ENCODE data around the gene CES2.
"Not testable (repeated sequence)": the region's sequence is repeated elsewhere in the genome, so short reads cannot be mapped to it uniquely, and the experiment has no call there.

Gene CES2

GRCh38 chr16:66952430-66953110 is 17.3 kb downstream of the CES2 start:
- H3K27me3 ChIP-seq (replicated peaks in 2 of 5; ENCODE audit: control insufficient read depth in 4 of 5, insufficient read depth in 5 of 5, low read length in 4 of 5), result peaks cover 7 to 42% (median 24%) of the 10 kb centered on the region in 5 experiments
- H3K36me3 ChIP-seq (ENCODE audit: control insufficient read depth in 4 of 4, insufficient read depth in 4 of 4, low read length in 3 of 4), result no peaks in the 10 kb centered on the region
- H3K27ac ChIP-seq (ENCODE audit: insufficient read depth in 1 of 2, low read depth in 1 of 2, low read length in 2 of 2, poor library complexity in 1 of 2, severe bottlenecking in 2 of 2), result no peak overlapping the region
- POLR2A ChIA-PET, result interaction anchor here (0.6 kb wide), 1 partner anchor 77 kb away, joined by 3 read pairs; no protein-coding TSS in a partner anchor
- CTCF ChIA-PET, result interaction anchor here (0.6 to 5.7 kb wide), 17 partner anchors 10 to 234 kb away, joined by 3 to 33 read pairs (median 4); partner anchors contain the start of gene CES3
- H3K4me1 ChIP-seq (ENCODE audit: control extremely low read depth in 1 of 4, control insufficient read depth in 4 of 4, insufficient read depth in 4 of 4, low read length in 3 of 4), result peaks cover 0 to 14% (median 12%) of the 10 kb centered on the region in 4 experiments
- WGBS (ENCODE audit: insufficient coverage), result 96% methylated on average over 6 of the region's 7 CpGs
- H3K9me3 ChIP-seq (ENCODE audit: control extremely low read depth in 1 of 5, control insufficient read depth in 4 of 5, insufficient read depth in 2 of 5, low read depth in 1 of 5, low read length in 4 of 5), result peaks cover 0 to 5% (median 0%) of the 10 kb centered on the region in 5 experiments
- DNase-seq, result no peak
- no peak overlapping the region for H3K4me3 ChIP-seq (ENCODE audit: control insufficient read depth in 1 of 7, extremely low read depth in 1 of 7, insufficient read depth in 4 of 7, low read depth in 2 of 7, low read length in 6 of 7)

GRCh38 chr16:66953462-66954096 is 18.3 kb downstream of the CES2 start:
- peaks cover 0 to 5% (median 0%) of the 10 kb centered on the region in 5 experiments for H3K9me3 ChIP-seq (ENCODE audit: control extremely low read depth in 1 of 5, control insufficient read depth in 4 of 5, insufficient read depth in 2 of 5, low read depth in 1 of 5, low read length in 4 of 5)
- no peak overlapping the region for H3K27ac ChIP-seq (ENCODE audit: insufficient read depth in 1 of 2, low read depth in 1 of 2, low read length in 2 of 2, poor library complexity in 1 of 2, severe bottlenecking in 2 of 2)
- H3K4me3 ChIP-seq (ENCODE audit: control insufficient read depth in 1 of 7, extremely low read depth in 1 of 7, insufficient read depth in 4 of 7, low read depth in 2 of 7, low read length in 6 of 7), result no peak overlapping the region
- DNase-seq, result no peak
- ChIA-PET POLR2A (interaction anchor here (0.6 kb wide), 4 partner anchors 20 to 225 kb away, joined by 3 read pairs; no protein-coding TSS in a partner anchor), CTCF (interaction anchor here (0.6 to 5.7 kb wide), 22 partner anchors 9 to 245 kb away, joined by 3 to 33 read pairs (median 4); partner anchors contain the start of genes CES3, ELMO3 and RRAD)
- WGBS (ENCODE audit: insufficient coverage), result 92% methylated on average over 10 of the region's 10 CpGs
- H3K4me1 ChIP-seq (ENCODE audit: control extremely low read depth in 1 of 4, control insufficient read depth in 4 of 4, insufficient read depth in 4 of 4, low read length in 3 of 4), result peaks cover 0 to 5% (median 3%) of the 10 kb centered on the region in 4 experiments
- H3K36me3 ChIP-seq (ENCODE audit: control insufficient read depth in 4 of 4, insufficient read depth in 4 of 4, low read length in 3 of 4), result no peaks in the 10 kb centered on the region
- H3K27me3 ChIP-seq (replicated peaks in 2 of 5; ENCODE audit: control insufficient read depth in 4 of 5, insufficient read depth in 5 of 5, low read length in 4 of 5), result peaks cover 7 to 32% (median 19%) of the 10 kb centered on the region in 5 experiments

DNA sequence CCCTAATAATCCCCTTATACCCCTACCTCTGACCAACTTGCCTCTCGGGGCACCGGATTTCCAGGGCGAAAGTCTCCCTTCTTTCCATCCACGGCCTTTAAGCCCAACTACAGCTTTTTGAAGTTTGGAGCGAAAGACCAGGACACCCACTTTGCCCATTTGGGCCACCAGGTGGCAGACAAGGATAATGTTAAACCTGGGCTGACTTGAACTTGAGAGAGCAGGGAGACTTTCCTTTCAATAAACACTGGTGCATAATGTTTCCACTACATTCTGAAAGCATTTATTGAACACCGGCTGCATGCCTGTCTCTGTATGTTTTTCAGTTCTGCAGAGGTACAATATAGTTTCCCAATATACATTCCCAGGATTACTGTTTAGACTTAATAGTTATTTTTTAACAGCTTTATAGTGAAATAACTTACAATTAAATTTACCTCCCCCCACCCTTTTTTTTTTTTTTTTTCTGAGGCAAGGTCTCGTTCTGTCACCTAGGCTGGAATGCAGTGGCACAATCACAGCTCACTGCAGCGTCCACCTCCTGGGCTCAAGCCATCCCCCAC is 18.9 kb downstream of the CES2 start:
- WGBS (ENCODE audit: insufficient coverage), result 8% methylated on average over 5 of the region's 8 CpGs
- H3K27me3 ChIP-seq (replicated peaks in 2 of 5; ENCODE audit: control insufficient read depth in 4 of 5, insufficient read depth in 5 of 5, low read length in 4 of 5), result peaks cover 7 to 26% (median 19%) of the 10 kb centered on the region in 5 experiments
- no peak overlapping the region for H3K4me3 ChIP-seq (ENCODE audit: control insufficient read depth in 1 of 7, extremely low read depth in 1 of 7, insufficient read depth in 4 of 7, low read depth in 2 of 7, low read length in 6 of 7)
- H3K4me1 ChIP-seq (ENCODE audit: control extremely low read depth in 1 of 4, control insufficient read depth in 4 of 4, insufficient read depth in 4 of 4, low read length in 3 of 4), result no peaks in the 10 kb centered on the region
- H3K9me3 ChIP-seq (ENCODE audit: control extremely low read depth in 1 of 5, control insufficient read depth in 4 of 5, insufficient read depth in 2 of 5, low read depth in 1 of 5, low read length in 4 of 5), result peaks cover 0 to 5% (median 0%) of the 10 kb centered on the region in 5 experiments
- DNase-seq, result peak; percentile 71 to 86 (median 78)
- H3K27ac ChIP-seq (ENCODE audit: insufficient read depth in 1 of 2, low read depth in 1 of 2, low read length in 2 of 2, poor library complexity in 1 of 2, severe bottlenecking in 2 of 2), result no peak overlapping the region
- ChIA-PET POLR2A (interaction anchor here (0.6 kb wide), 3 partner anchors 20 to 226 kb away, joined by 3 read pairs; no protein-coding TSS in a partner anchor), CTCF (interaction anchor here (0.6 to 5.7 kb wide), 20 partner anchors 9 to 321 kb away, joined by 3 to 33 read pairs (median 4); partner anchors contain the start of genes CES3, ELMO3 and RRAD)
- no peaks in the 10 kb centered on the region for H3K36me3 ChIP-seq (ENCODE audit: control insufficient read depth in 4 of 4, insufficient read depth in 4 of 4, low read length in 3 of 4)

DNA sequence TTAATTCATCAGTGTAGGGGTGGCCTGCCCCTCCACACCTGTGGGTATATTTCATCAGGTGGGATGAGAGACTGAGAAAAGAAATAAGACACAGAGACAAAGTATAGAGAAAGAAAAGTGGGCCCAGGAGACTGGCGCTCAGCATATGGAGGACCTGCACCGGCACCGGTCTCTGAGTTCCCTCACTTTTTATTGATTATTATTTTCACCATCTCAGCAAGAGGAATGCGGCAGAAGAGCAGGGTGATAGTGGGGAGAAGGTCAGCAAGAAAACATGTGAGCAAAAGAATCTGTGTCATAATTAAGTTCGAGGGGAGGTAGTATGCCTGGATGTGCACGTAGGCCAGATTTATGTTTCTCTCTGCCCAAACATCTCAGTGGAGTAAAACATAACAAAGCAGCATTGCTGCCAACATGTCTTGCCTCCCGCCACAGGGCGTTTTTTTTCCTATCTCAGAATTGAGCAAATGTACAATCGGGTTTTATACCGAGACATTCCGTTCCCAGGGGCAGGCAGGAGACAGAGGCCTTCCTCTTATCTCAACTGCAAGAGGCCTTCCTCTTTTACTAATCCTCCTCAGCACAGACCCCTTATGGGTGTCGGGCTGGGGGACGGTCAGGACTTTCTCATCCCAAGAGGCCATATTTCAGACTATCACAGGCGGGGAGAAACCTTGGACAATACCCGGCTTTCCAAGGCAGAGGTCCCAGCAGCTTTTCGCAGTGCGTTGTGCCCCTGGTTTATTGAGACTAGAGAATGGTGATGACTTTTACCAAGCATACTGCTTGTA is 20.2 kb downstream of the CES2 start:
- H3K27ac ChIP-seq (ENCODE audit: insufficient read depth in 1 of 2, low read depth in 1 of 2, low read length in 2 of 2, poor library complexity in 1 of 2, severe bottlenecking in 2 of 2); POLR2A ChIA-PET; H3K9me3 ChIP-seq (ENCODE audit: control extremely low read depth in 1 of 5, control insufficient read depth in 4 of 5, insufficient read depth in 2 of 5, low read depth in 1 of 5, low read length in 4 of 5); H3K4me1 ChIP-seq (ENCODE audit: control extremely low read depth in 1 of 4, control insufficient read depth in 4 of 4, insufficient read depth in 4 of 4, low read length in 3 of 4); DNase-seq; H3K36me3 ChIP-seq (ENCODE audit: control insufficient read depth in 4 of 4, insufficient read depth in 4 of 4, low read length in 3 of 4); H3K4me3 ChIP-seq (ENCODE audit: control insufficient read depth in 1 of 7, extremely low read depth in 1 of 7, insufficient read depth in 4 of 7, low read depth in 2 of 7, low read length in 6 of 7): not testable (repeated sequence)
- CTCF ChIA-PET, result interaction anchor here (1.2 to 13.1 kb wide), 4 partner anchors 9 to 221 kb away, joined by 4 to 124 read pairs (median 5); no protein-coding TSS in a partner anchor
- peaks cover 3 to 12% (median 9%) of the 10 kb centered on the region in 5 experiments for H3K27me3 ChIP-seq (replicated peaks in 2 of 5; ENCODE audit: control insufficient read depth in 4 of 5, insufficient read depth in 5 of 5, low read length in 4 of 5)
- whole genome bisulfite sequencing (ENCODE audit: insufficient coverage), result 94% methylated on average over 3 of the region's 17 CpGs

DNA sequence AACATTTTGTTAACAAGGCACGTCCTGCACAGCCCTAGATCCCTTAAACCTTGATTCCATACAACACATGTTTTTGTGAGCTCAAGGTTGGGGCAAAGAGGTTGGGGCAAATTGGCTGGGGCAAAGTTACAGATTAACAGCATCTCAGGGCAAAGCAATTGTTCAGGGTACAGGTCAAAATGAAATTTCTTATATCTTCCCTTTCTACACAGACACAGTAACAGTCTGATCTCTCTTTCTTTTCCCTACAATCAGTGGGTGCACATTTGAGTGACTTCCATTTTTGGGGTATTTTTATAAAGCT is 20.8 kb downstream of the CES2 start:
- H3K9me3 ChIP-seq (ENCODE audit: control extremely low read depth in 1 of 5, control insufficient read depth in 4 of 5, insufficient read depth in 2 of 5, low read depth in 1 of 5, low read length in 4 of 5); H3K36me3 ChIP-seq (ENCODE audit: control insufficient read depth in 4 of 4, insufficient read depth in 4 of 4, low read length in 3 of 4); DNase-seq; H3K4me1 ChIP-seq (ENCODE audit: control extremely low read depth in 1 of 4, control insufficient read depth in 4 of 4, insufficient read depth in 4 of 4, low read length in 3 of 4); H3K27me3 ChIP-seq (replicated peaks in 2 of 5; ENCODE audit: control insufficient read depth in 4 of 5, insufficient read depth in 5 of 5, low read length in 4 of 5); H3K27ac ChIP-seq (ENCODE audit: insufficient read depth in 1 of 2, low read depth in 1 of 2, low read length in 2 of 2, poor library complexity in 1 of 2, severe bottlenecking in 2 of 2); H3K4me3 ChIP-seq (ENCODE audit: control insufficient read depth in 1 of 7, extremely low read depth in 1 of 7, insufficient read depth in 4 of 7, low read depth in 2 of 7, low read length in 6 of 7); POLR2A ChIA-PET: not testable (repeated sequence)
- CTCF ChIA-PET, result interaction anchor here (1.2 to 13.1 kb wide), 8 partner anchors 9 to 220 kb away, joined by 4 to 124 read pairs (median 6); no protein-coding TSS in a partner anchor
- WGBS (ENCODE audit: insufficient coverage), result no CpG with 5 or more reads among the region's 1 CpG

GRCh38 chr16:66958857-66959703 is 23.8 kb downstream of the CES2 start:
- Histone ChIP-seq H3K27ac (ENCODE audit: insufficient read depth in 1 of 2, low read depth in 1 of 2, low read length in 2 of 2, poor library complexity in 1 of 2, severe bottlenecking in 2 of 2) (no peak overlapping the region), H3K27me3 (replicated peaks in 2 of 5; ENCODE audit: control insufficient read depth in 4 of 5, insufficient read depth in 5 of 5, low read length in 4 of 5) (no peaks in the 10 kb centered on the region), H3K4me1 (ENCODE audit: control extremely low read depth in 1 of 4, control insufficient read depth in 4 of 4, insufficient read depth in 4 of 4, low read length in 3 of 4) (peaks cover 0 to 18% (median 13%) of the 10 kb centered on the region in 4 experiments), H3K36me3 (ENCODE audit: control insufficient read depth in 4 of 4, insufficient read depth in 4 of 4, low read length in 3 of 4) (no peaks in the 10 kb centered on the region), H3K4me3 (ENCODE audit: control insufficient read depth in 1 of 7, extremely low read depth in 1 of 7, insufficient read depth in 4 of 7, low read depth in 2 of 7, low read length in 6 of 7) (no peak overlapping the region), H3K9me3 (ENCODE audit: control extremely low read depth in 1 of 5, control insufficient read depth in 4 of 5, insufficient read depth in 2 of 5, low read depth in 1 of 5, low read length in 4 of 5) (no peaks in the 10 kb centered on the region)
- WGBS (ENCODE audit: insufficient coverage), result 90% methylated on average over 7 of the region's 7 CpGs
- ChIA-PET CTCF (interaction anchor here (0.9 to 13.1 kb wide), 9 partner anchors 12 to 226 kb away, joined by 3 to 124 read pairs (median 5); partner anchors contain the start of gene CES4A), POLR2A (interaction anchor here (0.6 kb wide), 1 partner anchor 398 kb away, joined by 3 read pairs; no protein-coding TSS in a partner anchor)
- no peak for DNase-seq

All from common myeloid progenitor, CD34-positive (primary cell).